ENCODE measurements around the gene EPS8.
"Not testable (repeated sequence)": the region's sequence is repeated elsewhere in the genome, so short reads cannot be mapped to it uniquely, and the experiment has no call there.

EPS8 gene

GRCh38 chr12:15749937-15750336, 39.3 kb downstream of the EPS8 start:
- Mint-ChIP-seq H3K9me3 (no peaks in the 10 kb centered on the region), H3K4me1 (no peaks in the 10 kb centered on the region), H3K36me3 (no peaks in the 10 kb centered on the region), H3K4me3 (no peak overlapping the region), H3K27me3 (peaks cover 1% of the 10 kb centered on the region), H3K27ac (no peak overlapping the region)

- H3K4me1 Mint-ChIP-seq, H3K9me3 Mint-ChIP-seq, H3K27me3 Mint-ChIP-seq, H3K27ac Mint-ChIP-seq, H3K4me3 Mint-ChIP-seq, H3K36me3 Mint-ChIP-seq: not testable (repeated sequence)
Observed at GRCh38 chr12:15741870-15742269, 47.3 kb downstream of the EPS8 start.

GRCh38 chr12:15741082-15741481, 48.1 kb downstream of the EPS8 start:
- no peak overlapping the region for H3K27ac Mint-ChIP-seq
- no peaks in the 10 kb centered on the region for H3K4me1 Mint-ChIP-seq
- no peak overlapping the region for H3K4me3 Mint-ChIP-seq
- H3K27me3 Mint-ChIP-seq, result peaks cover 2% of the 10 kb centered on the region
- H3K36me3 Mint-ChIP-seq, result no peaks in the 10 kb centered on the region
- H3K9me3 Mint-ChIP-seq, result no peaks in the 10 kb centered on the region

GRCh38 chr12:15740389-15740788, 48.8 kb downstream of the EPS8 start:
- not testable (repeated sequence) for H3K4me1 Mint-ChIP-seq, H3K4me3 Mint-ChIP-seq, H3K27ac Mint-ChIP-seq, H3K9me3 Mint-ChIP-seq, H3K27me3 Mint-ChIP-seq, H3K36me3 Mint-ChIP-seq

- Mint-ChIP-seq H3K27ac (no peak overlapping the region), H3K36me3 (no peaks in the 10 kb centered on the region), H3K4me1 (no peaks in the 10 kb centered on the region), H3K27me3 (no peaks in the 10 kb centered on the region), H3K4me3 (no peak overlapping the region), H3K9me3 (no peaks in the 10 kb centered on the region)
Observed at GRCh38 chr12:15738438-15739015, 50.7 kb downstream of the EPS8 start.

- Mint-ChIP-seq H3K4me3 (no peak overlapping the region), H3K4me1 (no peaks in the 10 kb centered on the region), H3K36me3 (no peaks in the 10 kb centered on the region), H3K9me3 (no peaks in the 10 kb centered on the region), H3K27me3 (no peaks in the 10 kb centered on the region), H3K27ac (no peak overlapping the region)
Observed at GRCh38 chr12:15735837-15736615, 53.2 kb downstream of the EPS8 start.

- Mint-ChIP-seq H3K36me3 (no peaks in the 10 kb centered on the region), H3K27ac (no peak overlapping the region), H3K27me3 (peaks cover 4% of the 10 kb centered on the region), H3K9me3 (no peaks in the 10 kb centered on the region), H3K4me1 (no peaks in the 10 kb centered on the region), H3K4me3 (no peak overlapping the region)
Observed at GRCh38 chr12:15733136-15733535, 56.1 kb downstream of the EPS8 start.

GRCh38 chr12:15732341-15733061, 56.7 kb downstream of the EPS8 start:
- Mint-ChIP-seq H3K36me3 (no peaks in the 10 kb centered on the region), H3K27me3 (peaks cover 4% of the 10 kb centered on the region), H3K9me3 (no peaks in the 10 kb centered on the region), H3K27ac (no peak overlapping the region), H3K4me1 (no peaks in the 10 kb centered on the region), H3K4me3 (no peak overlapping the region)

GRCh38 chr12:15731940-15732339, 57.2 kb downstream of the EPS8 start:
- H3K4me1 Mint-ChIP-seq, result no peaks in the 10 kb centered on the region
- H3K27me3 Mint-ChIP-seq, result peaks cover 4% of the 10 kb centered on the region
- no peak overlapping the region for H3K4me3 Mint-ChIP-seq
- no peaks in the 10 kb centered on the region for H3K36me3 Mint-ChIP-seq
- H3K27ac Mint-ChIP-seq, result no peak overlapping the region
- H3K9me3 Mint-ChIP-seq, result no peaks in the 10 kb centered on the region

- Mint-ChIP-seq H3K9me3 (no peaks in the 10 kb centered on the region), H3K4me1 (no peaks in the 10 kb centered on the region), H3K27me3 (peaks cover 4% of the 10 kb centered on the region), H3K4me3 (no peak overlapping the region), H3K27ac (no peak overlapping the region), H3K36me3 (no peaks in the 10 kb centered on the region)
Observed at GRCh38 chr12:15729097-15729496, 60.1 kb downstream of the EPS8 start.

- no peak overlapping the region for H3K27ac Mint-ChIP-seq
- H3K4me3 Mint-ChIP-seq, result no peak overlapping the region
- no peaks in the 10 kb centered on the region for H3K9me3 Mint-ChIP-seq
- no peaks in the 10 kb centered on the region for H3K4me1 Mint-ChIP-seq
- H3K27me3 Mint-ChIP-seq, result peaks cover 4% of the 10 kb centered on the region
- H3K36me3 Mint-ChIP-seq, result no peaks in the 10 kb centered on the region
Observed at GRCh38 chr12:15728118-15728598, 61.0 kb downstream of the EPS8 start.

GRCh38 chr12:15726878-15727150, 62.4 kb downstream of the EPS8 start:
- Mint-ChIP-seq H3K4me3 (no peak overlapping the region), H3K27me3 (peaks cover 4% of the 10 kb centered on the region), H3K9me3 (no peaks in the 10 kb centered on the region), H3K4me1 (no peaks in the 10 kb centered on the region), H3K27ac (no peak overlapping the region), H3K36me3 (no peaks in the 10 kb centered on the region)

GRCh38 chr12:15726027-15726877, 62.9 kb downstream of the EPS8 start:
- H3K27me3 Mint-ChIP-seq, result peaks cover 4% of the 10 kb centered on the region
- no peaks in the 10 kb centered on the region for H3K36me3 Mint-ChIP-seq
- no peaks in the 10 kb centered on the region for H3K4me1 Mint-ChIP-seq
- H3K9me3 Mint-ChIP-seq, result no peaks in the 10 kb centered on the region
- no peak overlapping the region for H3K4me3 Mint-ChIP-seq
- H3K27ac Mint-ChIP-seq, result no peak overlapping the region

- no peak overlapping the region for H3K27ac Mint-ChIP-seq
- H3K4me1 Mint-ChIP-seq, result no peaks in the 10 kb centered on the region
- H3K9me3 Mint-ChIP-seq, result no peaks in the 10 kb centered on the region
- H3K4me3 Mint-ChIP-seq, result no peak overlapping the region
- H3K36me3 Mint-ChIP-seq, result no peaks in the 10 kb centered on the region
- no peaks in the 10 kb centered on the region for H3K27me3 Mint-ChIP-seq
Observed at GRCh38 chr12:15722951-15723350, 66.2 kb downstream of the EPS8 start.

GRCh38 chr12:15721316-15722115, 67.7 kb downstream of the EPS8 start:
- H3K4me3 Mint-ChIP-seq, result no peak overlapping the region
- no peak overlapping the region for H3K27ac Mint-ChIP-seq
- H3K9me3 Mint-ChIP-seq, result no peaks in the 10 kb centered on the region
- no peaks in the 10 kb centered on the region for H3K27me3 Mint-ChIP-seq
- no peaks in the 10 kb centered on the region for H3K4me1 Mint-ChIP-seq
- H3K36me3 Mint-ChIP-seq, result no peaks in the 10 kb centered on the region
